H7 (cell line): Measurements from ENCODE around the gene CHADL. TPM values are rescaled to one million over a fixed set of nuclear protein-coding genes. Genes with fewer than 3 reads are reported as not detected.

Experiments used
- DNase-seq: peaks from one replicate; pipeline ENCODE4 v3.0.0; 2012
- H3K27me3 ChIP-seq: 2 replicates; pipeline ENCODE4 v1.6.0; 2011; ENCODE audit warnings: mild to moderate bottlenecking, low read length; ENCODE audit not compliant: control insufficient read depth, insufficient read depth
- H3K36me3 ChIP-seq: replicated peaks from 2 replicates; pipeline ENCODE4 v1.5.1; 2011; ENCODE audit warnings: low read length; ENCODE audit not compliant: control insufficient read depth, insufficient read depth
- H3K4me3 ChIP-seq: 2 replicates; pipeline ENCODE4 v1.5.1; 2011; ENCODE audit warnings: low read depth, mild to moderate bottlenecking, control low read depth, low read length, moderate library complexity; ENCODE audit not compliant: insufficient read depth
- total RNA-seq: library from RNA; depleted of rRNA; stranded (reverse); fragments of >200 nt; shearing (Covaris generic); gene quantifications from 2 replicates; pipeline ENCODE4 v1.2.3, GENCODE V29; 2014

CHADL gene
- total RNA-seq, 1 experiment from 2014 or later = not detected

- H3K36me3 ChIP-seq = peaks cover 14% of the 10 kb centered on the region
- no peak overlapping the region for H3K4me3 ChIP-seq
- no peaks in the 10 kb centered on the region for H3K27me3 ChIP-seq
- DNase-seq = no peak
Measured at GRCh38 chr22:41229215-41229614, 11.5 kb downstream of the CHADL start.

GRCh38 chr22:41226723-41227655 is 13.7 kb downstream of the CHADL start:
- Histone ChIP-seq H3K36me3 (peaks cover 20% of the 10 kb centered on the region), H3K4me3 (no peak overlapping the region), H3K27me3 (no peaks in the 10 kb centered on the region)
- no peak for DNase-seq

GRCh38 chr22:41223535-41223934 is 17.2 kb downstream of the CHADL start:
- Histone ChIP-seq H3K27me3 (no peaks in the 10 kb centered on the region), H3K4me3 (no peak overlapping the region), H3K36me3 (peaks cover 26% of the 10 kb centered on the region)
- no peak for DNase-seq

GRCh38 chr22:41222846-41223507 is 17.8 kb downstream of the CHADL start:
- Histone ChIP-seq H3K4me3 (no peak overlapping the region), H3K36me3 (peaks cover 26% of the 10 kb centered on the region), H3K27me3 (no peaks in the 10 kb centered on the region)
- no peak for DNase-seq

GRCh38 chr22:41217553-41218157 is 23.1 kb downstream of the CHADL start:
- peak; percentile 80 for DNase-seq
- no peak overlapping the region for H3K4me3 ChIP-seq
- H3K27me3 ChIP-seq = no peaks in the 10 kb centered on the region
- H3K36me3 ChIP-seq = peaks cover 16% of the 10 kb centered on the region

DNA sequence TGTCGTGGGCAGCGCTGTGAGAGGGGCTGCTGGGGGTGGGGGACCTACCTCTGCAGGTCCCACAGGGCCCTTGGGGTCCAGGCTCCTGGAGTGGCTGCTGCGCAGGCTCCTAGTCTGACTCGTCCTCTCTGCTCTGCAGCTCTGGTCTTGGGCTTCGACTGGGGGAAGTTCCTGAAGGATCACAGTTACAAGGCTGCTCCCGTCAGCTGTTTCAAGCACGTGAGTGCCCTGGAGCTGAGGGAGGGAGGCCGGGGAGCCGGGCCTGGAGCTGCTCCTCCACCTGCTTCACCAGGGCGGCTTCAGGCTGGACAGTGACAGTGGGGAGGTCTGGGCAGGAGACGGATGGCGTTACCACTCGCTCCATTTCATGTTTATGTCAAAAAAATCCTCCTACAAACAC is 23.7 kb downstream of the CHADL start:
- no peak overlapping the region for H3K4me3 ChIP-seq
- H3K36me3 ChIP-seq = peaks cover 16% of the 10 kb centered on the region
- peak; percentile 63 for DNase-seq

DNA sequence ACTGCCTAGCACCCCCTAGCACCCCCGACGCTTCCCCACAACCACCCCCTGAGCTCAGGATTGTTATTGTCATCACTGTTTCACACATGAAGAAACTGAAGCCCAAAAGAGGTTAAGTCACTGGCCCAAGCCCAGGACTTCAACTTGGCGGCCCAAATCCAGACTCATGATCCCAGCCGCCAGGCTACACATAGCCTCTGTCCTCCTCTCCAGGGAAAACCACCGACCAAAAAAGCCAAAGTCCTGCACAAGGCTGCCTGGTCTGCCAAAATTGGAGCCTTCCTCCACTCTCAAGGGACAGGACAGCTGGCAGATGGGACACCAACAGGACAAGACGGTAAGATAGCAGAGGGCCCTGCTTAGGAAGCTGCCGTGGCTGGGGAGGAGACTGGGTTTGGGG is 24.8 kb downstream of the CHADL start:
- no peak overlapping the region for H3K4me3 ChIP-seq
- DNase-seq = no peak

More for the DNA sequence above, 23.7 kb downstream of the CHADL start:
- no peaks in the 10 kb centered on the region for H3K27me3 ChIP-seq

GRCh38 chr22:41215409-41215808 is 25.3 kb downstream of the CHADL start:
- Histone ChIP-seq H3K4me3 (no peak overlapping the region), H3K27me3 (no peaks in the 10 kb centered on the region), H3K36me3 (peaks cover 8% of the 10 kb centered on the region)
- DNase-seq = no peak

More for the DNA sequence above, 24.8 kb downstream of the CHADL start:
- Histone ChIP-seq H3K27me3 (no peaks in the 10 kb centered on the region), H3K36me3 (peaks cover 12% of the 10 kb centered on the region)

- Histone ChIP-seq H3K36me3 (no peaks in the 10 kb centered on the region; the same call in 1 of the 2 replicates), H3K27me3 (no peaks in the 10 kb centered on the region; the same call in 1 of the 2 replicates), H3K4me3 (no peak overlapping the region)
- no peak for DNase-seq
Measured at GRCh38 chr22:41206719-41207118, 34.0 kb downstream of the CHADL start.

DNA sequence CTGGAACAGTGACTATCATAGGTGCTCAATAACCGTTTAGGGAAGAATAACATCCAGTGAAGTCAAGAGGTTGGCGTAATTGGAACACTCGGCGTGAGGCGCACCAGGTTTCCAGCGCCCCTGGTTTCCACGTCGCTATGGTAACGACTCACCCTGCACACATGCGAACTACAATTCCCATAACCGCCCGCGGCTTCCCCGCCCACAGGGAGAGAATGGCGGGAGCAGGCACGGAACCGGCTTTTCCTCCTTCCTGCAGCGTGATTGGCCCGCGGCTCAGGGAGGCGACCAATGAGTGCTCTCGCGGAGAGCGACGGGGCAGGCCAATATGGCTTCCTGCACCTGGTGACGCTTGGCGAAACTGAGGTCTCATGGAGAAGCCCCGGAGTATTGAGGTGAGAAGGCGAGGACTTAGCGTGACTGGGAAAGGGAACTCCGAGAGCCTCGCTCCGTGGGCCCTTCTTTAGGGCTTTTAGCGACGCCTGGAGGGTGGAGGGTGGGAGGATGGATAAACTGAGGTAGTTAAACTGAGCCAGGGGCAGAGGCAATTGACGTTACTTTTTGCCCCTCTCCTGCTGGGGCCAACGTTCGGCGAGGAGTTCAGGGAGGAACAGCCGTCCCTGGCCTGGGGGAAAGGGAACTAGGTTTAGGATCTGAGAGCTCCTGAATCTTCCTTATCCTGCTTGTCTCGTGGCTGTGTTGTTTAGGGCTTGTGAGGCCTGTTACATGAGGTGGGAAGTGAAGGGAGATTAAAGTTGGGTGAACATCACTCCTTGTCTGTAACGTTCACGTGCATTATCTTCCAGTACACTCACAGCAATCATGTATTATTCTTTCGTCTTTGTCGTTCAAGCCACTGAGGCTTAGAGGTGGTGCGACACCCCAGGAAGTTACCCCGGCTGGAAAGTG is 35.5 kb downstream of the CHADL start, which contains the start of gene L3MBTL2:
Gene L3MBTL2 (plus strand): TSS at position 321 of the 909 bp plus-strand sequence. CDS start 51 bp downstream, at position 372.
- H3K4me3 ChIP-seq = peak within 1 kb of the TSS; percentile 67
- peak; percentile 99 for DNase-seq
- H3K36me3 ChIP-seq = no peaks in the 10 kb centered on the region; the same call in 1 of the 2 replicates
- peaks cover 3% of the 10 kb centered on the region; the same call in 1 of the 2 replicates for H3K27me3 ChIP-seq

DNA sequence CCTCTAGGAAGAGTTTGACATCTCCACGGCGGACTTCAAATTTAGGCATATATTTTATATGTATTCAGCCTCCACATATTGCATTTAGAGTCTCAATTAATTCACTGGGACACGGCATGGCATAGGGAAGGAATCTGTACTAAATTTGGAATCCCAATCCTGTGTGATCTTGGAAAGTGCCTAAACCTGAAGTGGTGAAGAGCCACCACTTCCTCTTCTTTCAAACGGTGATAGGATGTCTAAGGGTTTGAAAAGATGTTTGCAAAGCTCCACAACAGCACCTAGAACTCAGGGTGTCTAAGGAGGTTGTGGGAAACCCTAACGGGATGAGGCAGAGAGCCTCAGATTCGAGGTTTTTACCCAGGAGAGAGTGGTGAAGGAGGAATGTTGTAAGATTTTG is 36.7 kb downstream of the CHADL start:
- no peak overlapping the region for H3K4me3 ChIP-seq
- no peaks in the 10 kb centered on the region for H3K36me3 ChIP-seq
- DNase-seq = no peak

DNA sequence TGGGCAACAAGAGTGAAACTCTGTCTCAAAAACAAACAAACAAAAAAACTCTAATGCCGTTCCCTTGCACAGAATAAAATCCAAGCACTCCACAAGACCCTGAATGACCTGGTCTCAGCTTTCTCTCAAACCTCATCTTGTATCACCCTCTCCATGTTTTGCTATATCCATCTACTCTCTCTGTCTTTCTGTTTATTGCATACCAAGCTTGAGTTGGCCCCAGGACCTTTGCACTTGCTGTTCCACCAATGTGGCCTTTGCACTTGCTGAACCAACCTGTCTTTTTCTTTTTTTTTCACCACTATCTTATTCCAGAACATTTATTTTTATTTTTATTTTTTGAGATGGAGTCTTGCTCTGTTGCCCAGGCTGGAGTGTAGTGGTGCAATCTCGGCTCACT is 37.6 kb downstream of the CHADL start:
- no peak for DNase-seq
- no peak overlapping the region for H3K4me3 ChIP-seq
- no peaks in the 10 kb centered on the region for H3K36me3 ChIP-seq
- H3K27me3 ChIP-seq = peaks cover 17% of the 10 kb centered on the region

More for the DNA sequence above, 36.7 kb downstream of the CHADL start:
- H3K27me3 ChIP-seq = peaks cover 9% of the 10 kb centered on the region; the same call in 1 of the 2 replicates

GRCh38 chr22:41201141-41201540 is 39.6 kb downstream of the CHADL start:
- H3K4me3 ChIP-seq = no peak overlapping the region
- H3K36me3 ChIP-seq = no peaks in the 10 kb centered on the region
- peaks cover 32% of the 10 kb centered on the region for H3K27me3 ChIP-seq
- no peak for DNase-seq
